ENCODE data around the gene RGS3.

DNA sequence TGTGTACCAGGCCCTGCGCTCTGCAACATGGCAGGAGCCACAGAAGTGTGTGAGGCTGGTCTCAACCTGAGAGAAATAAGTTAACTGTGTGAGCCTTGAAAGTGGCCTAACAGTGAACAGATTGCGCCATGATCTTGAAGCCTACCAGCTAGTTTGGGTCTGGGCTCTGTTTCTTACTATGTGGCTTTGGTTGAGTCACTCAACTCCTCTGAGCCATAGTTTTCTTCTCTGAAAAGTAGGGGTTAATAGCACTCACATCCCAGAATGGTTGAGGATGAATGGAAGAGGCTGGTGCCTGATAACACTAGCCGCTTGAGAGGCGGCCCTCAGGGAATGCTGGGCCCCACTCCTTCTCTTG lies 121.5 kb downstream of the RGS3 start:
- no peak for TF ChIP-seq CTCF (IDR thresholded peaks at IDR 0.05)
- TF ChIP-seq POLR2A (IDR thresholded peaks at IDR 0.05): no peak
